GM12865 (cell line): ENCODE data around the gene CNOT10.
"Not testable (repeated sequence)": the region's sequence is repeated elsewhere in the genome, so short reads cannot be mapped to it uniquely, and the experiment has no call there.

ENCODE experiments used
- DNase-seq: peaks from one replicate; pipeline ENCODE4 v3.0.0; 2010; ENCODE audit warnings: low read depth
- H3K4me3 ChIP-seq: 2 replicates; pipeline ENCODE4 v1.5.1; 2011; ENCODE audit warnings: mild to moderate bottlenecking, low read depth, low read length, control low read depth
- CTCF ChIP-seq: IDR thresholded peaks from 2 replicates; pipeline ENCODE4 v1.5.1; 2011; ENCODE audit warnings: low read length, control low read depth, low read depth, inconsistent platforms; ENCODE audit not compliant: insufficient read depth; ENCODE audit errors: missing control alignments

Gene CNOT10

GRCh38 chr3:32794487-32795308 is 109.7 kb downstream of the CNOT10 start:
- no peak overlapping the region for H3K4me3 ChIP-seq
- TF ChIP-seq CTCF: no peak
- DNase-seq: no peak

DNA sequence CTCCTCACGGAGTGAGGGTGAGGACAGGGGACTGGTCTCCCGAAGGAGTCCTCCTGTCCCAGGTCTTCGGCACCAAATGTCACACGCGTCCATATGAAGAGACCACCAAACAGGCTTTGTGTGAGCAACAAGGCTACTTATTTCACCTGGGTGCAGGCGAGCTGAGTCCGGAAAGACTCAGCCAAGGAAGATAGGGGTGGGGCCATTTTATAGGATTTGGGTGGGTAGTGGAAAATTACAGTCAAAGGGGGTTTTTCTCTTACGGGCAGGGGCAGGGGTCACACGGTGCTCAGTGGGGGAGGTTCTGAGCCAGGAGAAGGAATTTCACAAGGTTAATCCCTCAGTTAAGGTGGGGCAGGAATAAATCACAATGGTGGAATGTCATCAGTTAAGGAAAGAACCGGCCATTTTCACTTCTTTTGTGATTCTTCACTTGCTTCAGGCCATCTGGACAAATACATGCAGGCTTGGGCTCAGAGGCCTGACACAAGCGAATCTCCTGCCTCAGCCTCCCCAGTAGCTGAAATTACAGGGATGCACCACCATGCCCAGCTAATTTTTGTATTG is 111.5 kb downstream of the CNOT10 start:
- DNase-seq, H3K4me3 ChIP-seq: not testable (repeated sequence)

GRCh38 chr3:32797776-32798175 is 112.8 kb downstream of the CNOT10 start:
- DNase-seq: no peak
- H3K4me3 ChIP-seq: no peak overlapping the region
- TF ChIP-seq CTCF: no peak

- DNase-seq, H3K4me3 ChIP-seq: not testable (repeated sequence)
Observed at GRCh38 chr3:32801440-32801839, 116.5 kb downstream of the CNOT10 start.

GRCh38 chr3:32813180-32813579 is 128.2 kb downstream of the CNOT10 start:
- TF ChIP-seq CTCF: no peak
- no peak for DNase-seq
- H3K4me3 ChIP-seq: no peak overlapping the region

GRCh38 chr3:32814361-32814760 is 129.4 kb downstream of the CNOT10 start:
- TF ChIP-seq CTCF: no peak
- no peak overlapping the region for H3K4me3 ChIP-seq
- DNase-seq: no peak

DNA sequence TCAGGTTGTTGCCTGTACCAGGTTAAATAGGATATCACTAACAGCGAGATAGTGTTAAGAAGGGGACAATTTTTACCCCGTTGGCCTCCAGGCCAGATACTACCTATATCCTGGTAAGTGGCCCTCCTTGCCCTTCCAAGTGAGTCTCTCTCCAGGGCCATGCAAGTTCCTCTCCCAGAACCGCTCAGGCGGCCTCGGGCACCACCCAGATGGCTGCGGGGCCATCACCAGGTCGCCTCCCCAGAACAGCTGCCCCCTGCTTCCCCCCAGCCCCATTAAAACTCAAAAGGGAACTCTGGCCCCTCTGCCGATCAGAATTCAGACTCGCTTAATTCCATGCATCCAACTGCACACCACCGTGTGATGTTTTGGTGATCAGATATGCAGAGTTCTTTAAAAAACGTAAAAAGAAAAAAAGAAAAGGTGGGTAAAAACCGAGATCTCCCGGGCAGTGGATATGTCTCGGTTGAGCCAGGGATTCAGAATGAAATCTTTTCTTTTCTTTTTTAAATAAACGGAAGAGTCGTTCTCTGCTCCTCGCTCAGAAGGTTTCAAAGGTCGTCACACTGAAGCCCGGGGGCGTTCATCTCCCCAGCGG is 131.0 kb downstream of the CNOT10 start:
- no peak for TF ChIP-seq CTCF
- DNase-seq: no peak
- no peak overlapping the region for H3K4me3 ChIP-seq
